HG03025 (cell line): ENCODE measurements around the gene SERINC2.
"Not testable (repeated sequence)": the region's sequence is repeated elsewhere in the genome, so short reads cannot be mapped to it uniquely, and the experiment has no call there.

Experiments
- ATAC-seq: cut with Tn5 transposase; IDR thresholded peaks from one replicate; pipeline ENCODE4 v1.9.1; 2021; ENCODE audit warnings: mild to moderate bottlenecking, moderate library complexity; ENCODE audit not compliant: unreplicated experiment, low FRiP score

The SERINC2 gene

GRCh38 chr1:31431351-31432257, 18.6 kb downstream of the SERINC2 start:
- not testable (repeated sequence) for ATAC-seq

DNA sequence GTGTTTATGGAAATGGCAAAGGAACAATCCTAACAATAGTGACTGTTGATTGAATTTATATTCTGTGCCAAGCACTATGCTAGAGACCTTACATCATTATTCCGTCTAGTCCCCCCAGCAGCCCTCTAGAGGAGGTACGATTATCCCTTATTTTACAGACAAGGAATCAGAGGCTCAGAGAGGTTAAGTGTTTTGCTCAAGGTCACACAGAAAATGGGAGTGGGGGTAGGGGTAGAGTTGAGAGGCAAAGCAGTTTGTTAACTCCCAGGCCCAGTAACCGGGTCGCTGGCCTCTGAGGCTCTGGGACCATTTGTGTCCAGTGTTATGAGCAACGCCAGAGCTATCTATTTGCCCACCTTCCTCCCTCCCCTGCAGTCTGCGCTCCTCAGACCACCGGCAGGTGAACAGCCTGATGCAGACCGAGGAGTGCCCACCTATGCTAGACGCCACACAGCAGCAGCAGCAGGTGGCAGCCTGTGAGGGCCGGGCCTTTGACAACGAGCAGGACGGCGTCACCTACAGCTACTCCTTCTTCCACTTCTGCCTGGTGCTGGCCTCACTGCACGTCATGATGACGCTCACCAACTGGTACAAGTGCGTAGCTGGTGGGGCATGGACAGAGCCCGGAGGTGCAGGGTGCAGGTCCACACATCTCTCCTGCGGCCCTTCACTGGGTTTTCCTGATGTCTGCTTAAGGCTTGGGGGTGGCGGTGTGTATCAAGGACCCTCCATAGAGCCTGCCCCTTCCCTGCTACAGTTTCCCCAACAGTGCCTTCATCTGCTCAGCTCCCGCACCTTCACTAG, 19.8 kb downstream of the SERINC2 start:
- no peak for ATAC-seq

DNA sequence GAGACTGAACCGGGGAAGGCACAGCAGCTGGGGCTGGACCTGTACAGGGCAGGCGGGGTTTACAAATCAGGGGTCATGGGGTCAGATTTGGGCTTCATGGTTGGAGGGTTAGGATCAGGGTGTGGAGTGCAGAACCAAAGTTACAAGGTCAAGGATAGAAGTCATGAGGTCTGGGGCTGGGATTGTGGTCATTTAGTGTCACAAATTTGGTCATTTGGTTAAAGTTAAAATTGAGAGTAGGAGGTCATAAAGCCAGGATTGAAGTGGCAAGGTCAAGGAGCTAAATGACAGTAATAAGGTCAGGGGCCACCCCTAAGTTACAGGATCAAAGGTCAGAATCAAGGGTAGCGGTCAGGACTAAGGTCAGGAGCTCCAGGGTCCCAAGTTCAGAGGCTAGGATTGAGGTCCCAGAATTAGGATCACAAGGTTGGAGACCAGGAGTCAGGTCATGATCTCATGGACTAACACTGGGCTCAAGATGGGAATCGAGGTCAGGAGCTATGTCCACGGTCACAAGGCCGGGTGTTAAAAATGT, 20.4 kb downstream of the SERINC2 start:
- ATAC-seq, result no peak

- no peak for ATAC-seq
Measured at GRCh38 chr1:31434101-31434871, 21.3 kb downstream of the SERINC2 start.

- no peak for ATAC-seq
Measured at GRCh38 chr1:31434979-31435378, 22.0 kb downstream of the SERINC2 start.

GRCh38 chr1:31435471-31436409, 22.7 kb downstream of the SERINC2 start:
- ATAC-seq, result no peak

- no peak for ATAC-seq
Measured at GRCh38 chr1:31436596-31437432, 23.8 kb downstream of the SERINC2 start.

- no peak for ATAC-seq
Measured at GRCh38 chr1:31437433-31438037, 24.5 kb downstream of the SERINC2 start.

DNA sequence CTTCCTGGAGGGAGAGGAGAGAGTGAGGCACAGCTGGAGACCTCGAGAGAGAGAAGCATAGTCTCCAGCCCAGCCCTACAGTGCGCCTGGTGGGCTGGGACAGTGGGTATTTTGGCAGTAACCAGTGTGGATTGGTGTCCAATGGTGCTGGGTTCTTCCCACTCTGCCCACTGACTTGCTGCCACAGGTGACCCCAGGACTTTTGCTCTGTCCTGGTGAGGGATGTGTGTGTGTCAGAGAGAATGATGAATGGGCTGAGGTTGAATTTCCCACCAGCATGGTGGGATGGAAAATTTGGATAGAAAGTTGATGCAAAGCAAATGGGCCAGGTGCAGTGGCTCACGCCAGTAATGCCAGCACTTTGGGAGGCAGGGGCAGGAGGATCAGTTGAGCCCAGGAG, 26.3 kb downstream of the SERINC2 start:
- ATAC-seq, result no peak

- no peak for ATAC-seq
Measured at GRCh38 chr1:31441073-31441472, 28.1 kb downstream of the SERINC2 start.

DNA sequence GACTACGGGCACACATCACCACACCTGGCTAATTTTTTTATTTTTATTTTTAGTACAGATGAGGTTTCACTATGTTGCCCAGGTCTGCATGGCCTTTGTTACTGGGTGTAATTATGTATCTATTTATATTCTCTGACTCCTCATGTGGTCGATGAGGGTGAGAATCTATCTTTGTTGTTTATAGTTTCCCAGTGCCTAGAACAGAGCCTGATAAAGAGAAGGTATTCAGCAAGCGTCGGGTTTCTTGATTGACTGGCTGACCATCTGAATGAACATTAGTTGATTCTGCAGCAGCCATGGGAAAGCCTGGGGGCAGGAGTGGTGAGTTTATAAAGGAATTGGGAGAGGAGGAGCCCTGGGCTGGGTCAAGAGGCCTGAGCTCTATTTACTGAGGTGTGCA, 28.5 kb downstream of the SERINC2 start:
- ATAC-seq, result no peak

GRCh38 chr1:31441970-31442647, 29.1 kb downstream of the SERINC2 start:
- ATAC-seq, result no peak

GRCh38 chr1:31442648-31442994, 29.6 kb downstream of the SERINC2 start:
- ATAC-seq, result no peak

DNA sequence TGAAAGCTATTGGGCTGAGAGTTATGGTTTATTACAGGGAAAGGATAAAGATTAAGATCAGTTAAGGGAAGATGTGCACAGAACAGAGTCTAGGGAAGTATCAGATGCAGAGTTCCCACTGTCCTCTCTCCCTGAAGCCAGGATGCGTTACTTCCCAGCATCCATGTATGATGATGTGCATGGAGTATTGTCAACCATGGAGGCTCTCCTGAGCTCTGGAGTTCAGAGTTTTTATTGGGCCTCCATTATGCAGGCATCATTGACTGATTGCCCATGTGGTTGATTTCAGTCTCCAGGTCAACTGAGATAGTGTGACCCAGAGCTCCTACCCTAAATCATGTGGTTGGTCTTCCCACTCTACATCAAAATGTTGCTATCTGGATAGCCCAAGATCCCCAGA, 30.7 kb downstream of the SERINC2 start:
- ATAC-seq, result no peak

- ATAC-seq, result no peak
Measured at GRCh38 chr1:31444725-31445448, 31.9 kb downstream of the SERINC2 start.

- ATAC-seq, result no peak
Measured at GRCh38 chr1:31445951-31446350, 32.9 kb downstream of the SERINC2 start.

- ATAC-seq, result no peak
Measured at GRCh38 chr1:31447210-31447609, 34.2 kb downstream of the SERINC2 start.
